Measurements from ENCODE around the gene MCC.

Gene MCC

GRCh38 chr5:113166852-113167366, 321.3 kb downstream of the MCC start:
- TF ChIP-seq, protein P1, sequence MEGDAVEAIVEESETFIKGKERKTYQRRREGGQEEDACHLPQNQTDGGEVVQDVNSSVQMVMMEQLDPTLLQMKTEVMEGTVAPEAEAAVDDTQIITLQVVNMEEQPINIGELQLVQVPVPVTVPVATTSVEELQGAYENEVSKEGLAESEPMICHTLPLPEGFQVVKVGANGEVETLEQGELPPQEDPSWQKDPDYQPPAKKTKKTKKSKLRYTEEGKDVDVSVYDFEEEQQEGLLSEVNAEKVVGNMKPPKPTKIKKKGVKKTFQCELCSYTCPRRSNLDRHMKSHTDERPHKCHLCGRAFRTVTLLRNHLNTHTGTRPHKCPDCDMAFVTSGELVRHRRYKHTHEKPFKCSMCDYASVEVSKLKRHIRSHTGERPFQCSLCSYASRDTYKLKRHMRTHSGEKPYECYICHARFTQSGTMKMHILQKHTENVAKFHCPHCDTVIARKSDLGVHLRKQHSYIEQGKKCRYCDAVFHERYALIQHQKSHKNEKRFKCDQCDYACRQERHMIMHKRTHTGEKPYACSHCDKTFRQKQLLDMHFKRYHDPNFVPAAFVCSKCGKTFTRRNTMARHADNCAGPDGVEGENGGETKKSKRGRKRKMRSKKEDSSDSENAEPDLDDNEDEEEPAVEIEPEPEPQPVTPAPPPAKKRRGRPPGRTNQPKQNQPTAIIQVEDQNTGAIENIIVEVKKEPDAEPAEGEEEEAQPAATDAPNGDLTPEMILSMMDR (IDR thresholded peaks at IDR 0.05; ENCODE audit: extremely low read depth, insufficient read depth, missing control alignments): no peak
- in situ Hi-C loops (cut with MboI; ENCODE audit: low pct_unique_long_range_greater_than_20kb, low sequenced_read_pairs, unreplicated experiment): no loop called here
- DNase-seq (ENCODE audit: low spot score): no peak

GRCh38 chr5:113166261-113166660, 322.0 kb downstream of the MCC start:
- TF ChIP-seq, protein P1 (IDR thresholded peaks at IDR 0.05; ENCODE audit: extremely low read depth, insufficient read depth, missing control alignments): no peak
- DNase-seq (ENCODE audit: low spot score): no peak

GRCh38 chr5:113164021-113164420, 324.2 kb downstream of the MCC start:
- DNase-seq (ENCODE audit: low spot score): no peak
- in situ Hi-C loops (cut with MboI; ENCODE audit: low pct_unique_long_range_greater_than_20kb, low sequenced_read_pairs, unreplicated experiment): no loop called here
- TF ChIP-seq, protein P1 (IDR thresholded peaks at IDR 0.05; ENCODE audit: extremely low read depth, insufficient read depth, missing control alignments): no peak

More at GRCh38 chr5:113166261-113166660, 322.0 kb downstream of the MCC start:
- in situ Hi-C loops (cut with MboI; ENCODE audit: low pct_unique_long_range_greater_than_20kb, low sequenced_read_pairs, unreplicated experiment): no loop called here

GRCh38 chr5:113163328-113163727, 324.9 kb downstream of the MCC start:
- no peak for DNase-seq (ENCODE audit: low spot score)
- in situ Hi-C loops (cut with MboI; ENCODE audit: low pct_unique_long_range_greater_than_20kb, low sequenced_read_pairs, unreplicated experiment): no loop called here
- TF ChIP-seq, protein P1 (IDR thresholded peaks at IDR 0.05; ENCODE audit: extremely low read depth, insufficient read depth, missing control alignments): no peak

- in situ Hi-C loops (cut with MboI; ENCODE audit: low pct_unique_long_range_greater_than_20kb, low sequenced_read_pairs, unreplicated experiment): no loop called here
Observed at GRCh38 chr5:113162770-113163169, 325.5 kb downstream of the MCC start.

DNA sequence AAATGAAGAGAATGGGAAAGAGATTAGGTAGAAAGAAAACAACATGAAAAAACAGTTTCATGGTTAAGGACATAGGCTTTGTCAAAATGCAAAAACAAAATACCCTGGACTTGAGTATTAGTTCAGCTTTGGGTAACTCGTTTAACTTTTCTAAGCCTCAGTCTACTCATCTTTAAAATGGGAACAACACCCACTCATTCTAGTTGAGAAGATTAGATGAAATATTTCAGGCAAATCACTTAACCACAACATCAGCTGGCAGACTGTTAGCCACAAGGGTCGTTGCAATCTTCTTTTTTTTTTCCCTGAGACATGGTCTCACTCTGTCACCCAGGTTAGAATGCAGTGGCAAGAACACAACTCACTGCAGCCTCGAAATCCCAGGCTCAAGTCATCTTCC, 326.0 kb downstream of the MCC start:
- in situ Hi-C loops (cut with MboI; ENCODE audit: low pct_unique_long_range_greater_than_20kb, low sequenced_read_pairs, unreplicated experiment): no loop called here
- DNase-seq (ENCODE audit: low spot score): no peak
- TF ChIP-seq, protein P1 (IDR thresholded peaks at IDR 0.05; ENCODE audit: extremely low read depth, insufficient read depth, missing control alignments): no peak

More at GRCh38 chr5:113162770-113163169, 325.5 kb downstream of the MCC start:
- TF ChIP-seq, protein P1 (IDR thresholded peaks at IDR 0.05; ENCODE audit: extremely low read depth, insufficient read depth, missing control alignments): no peak
- DNase-seq (ENCODE audit: low spot score): no peak
